Mucosa of gallbladder (tissue), 1 donor: Measurements from ENCODE around the gene COX7A2. TPM values are rescaled to one million over a fixed set of nuclear protein-coding genes. Genes with fewer than 3 reads are reported as not detected.

Experiments
- DNase-seq: peaks from one replicate; pipeline ENCODE4 v3.0.0-alpha.2; 2020; ENCODE audit warnings: low spot score
- total RNA-seq: library from RNA; stranded (reverse); gene quantifications from one replicate; pipeline ENCODE4 v1.2.1, GENCODE V29; 2021
- donor health status: DM: no; HTN: no; CAD: no.

The COX7A2 gene
- total RNA-seq, 1 donor from 2014 or later: 376 TPM

GRCh38 chr6:75268121-75268987, 24.8 kb upstream of the COX7A2 start:
- DNase-seq: no peak

DNA sequence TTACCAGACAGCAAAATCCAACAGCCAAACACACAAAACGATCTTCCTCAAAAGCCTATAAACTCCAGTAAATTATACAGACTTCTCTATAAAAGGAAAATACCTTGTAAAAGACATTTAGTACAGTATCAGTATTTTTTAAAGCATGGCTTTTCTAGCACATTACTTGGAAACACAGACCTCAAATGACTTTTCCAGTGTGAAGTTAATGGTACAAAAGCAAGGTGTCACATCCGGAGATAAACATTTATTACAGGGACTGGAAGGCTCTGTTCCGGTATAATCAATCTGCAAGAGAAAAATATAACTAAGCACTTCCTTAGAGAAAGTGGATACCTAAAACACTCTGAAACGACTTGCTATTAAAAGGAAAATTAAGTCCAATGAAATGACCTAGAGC, 23.9 kb upstream of the COX7A2 start:
- DNase-seq: no peak

DNA sequence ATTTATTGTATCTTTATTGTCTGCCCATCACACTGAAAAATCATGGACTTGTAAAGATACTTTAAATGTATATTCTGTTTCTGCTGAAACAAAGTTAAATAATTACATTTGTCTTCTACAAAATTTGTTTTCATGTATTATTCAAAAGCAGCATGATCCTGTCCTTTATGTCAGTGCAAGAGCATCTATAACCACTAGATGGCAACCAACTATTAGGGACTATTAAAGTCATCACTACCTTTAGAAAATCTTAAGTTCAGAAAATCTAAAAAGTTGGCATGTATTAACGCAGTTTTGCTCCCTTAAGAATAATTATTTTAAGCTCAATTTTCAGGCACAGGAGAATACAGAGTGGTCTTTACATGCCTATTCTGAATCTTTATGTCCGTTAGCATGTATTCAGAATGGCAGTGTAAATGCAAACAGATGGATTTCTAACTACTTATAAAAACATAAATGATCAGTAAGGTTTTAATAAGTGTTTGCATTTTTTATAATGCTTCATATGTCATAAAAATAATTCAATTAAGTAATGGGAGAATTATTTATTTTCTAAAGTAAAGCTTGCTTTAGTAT, 23.2 kb upstream of the COX7A2 start:
- DNase-seq: no peak

DNA sequence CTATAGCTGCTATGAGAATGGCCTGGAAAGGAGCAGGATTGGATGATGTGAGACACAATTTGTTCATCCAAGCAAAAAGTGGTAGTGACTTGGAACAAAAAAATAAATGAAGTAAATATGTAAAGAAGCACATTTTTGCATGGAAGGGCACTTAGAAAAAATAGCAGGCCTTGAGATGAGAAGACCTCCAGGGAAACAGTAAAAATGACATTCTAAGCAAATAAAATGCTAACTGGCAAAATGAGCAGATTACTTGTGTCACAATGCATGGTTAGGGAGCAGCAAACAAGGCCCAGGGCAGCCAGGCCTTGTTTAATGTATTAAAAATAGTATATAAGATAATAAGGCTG, 19.8 kb upstream of the COX7A2 start:
- no peak for DNase-seq

- DNase-seq: no peak
Measured at GRCh38 chr6:75262716-75263400, 19.3 kb upstream of the COX7A2 start.

DNA sequence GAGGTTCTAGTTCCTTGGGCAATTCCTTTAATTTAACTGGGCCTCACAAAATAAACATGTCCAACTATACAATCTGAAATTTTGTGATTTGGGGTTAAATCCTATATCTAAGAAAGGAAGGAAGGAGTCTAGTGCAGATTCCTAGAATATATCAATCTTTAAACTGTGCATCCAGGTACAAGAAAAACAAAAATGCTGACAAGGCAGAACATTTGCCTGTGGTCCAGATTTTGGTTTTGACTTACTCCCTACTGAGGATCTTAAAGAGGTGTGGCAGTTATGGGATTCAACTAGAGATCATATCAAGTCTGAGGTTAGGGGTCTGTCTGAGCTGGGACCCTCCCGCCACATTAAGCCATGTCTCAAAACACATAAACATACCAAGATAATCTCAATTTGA, 17.7 kb upstream of the COX7A2 start:
- DNase-seq: no peak

GRCh38 chr6:75257343-75258087, 13.9 kb upstream of the COX7A2 start:
- no peak for DNase-seq

DNA sequence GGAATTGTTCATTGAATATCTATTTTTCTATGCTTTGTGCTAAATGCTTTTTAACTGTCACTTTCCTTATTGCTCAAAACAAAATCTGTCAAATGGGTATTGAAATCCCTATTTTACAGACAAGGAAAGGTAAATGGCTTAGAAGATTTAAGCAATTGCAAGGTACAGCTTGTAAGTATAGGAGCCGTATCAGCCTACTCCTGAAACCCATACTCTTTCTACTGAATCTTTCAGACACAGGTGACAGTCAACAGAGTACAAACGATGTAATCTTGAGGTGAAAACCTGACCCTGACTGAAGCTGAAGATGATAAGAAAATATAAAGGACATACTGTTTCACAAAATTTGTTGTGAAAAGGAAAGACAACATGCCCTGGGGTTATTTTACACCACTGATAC, 7.0 kb upstream of the COX7A2 start:
- no peak for DNase-seq

DNA sequence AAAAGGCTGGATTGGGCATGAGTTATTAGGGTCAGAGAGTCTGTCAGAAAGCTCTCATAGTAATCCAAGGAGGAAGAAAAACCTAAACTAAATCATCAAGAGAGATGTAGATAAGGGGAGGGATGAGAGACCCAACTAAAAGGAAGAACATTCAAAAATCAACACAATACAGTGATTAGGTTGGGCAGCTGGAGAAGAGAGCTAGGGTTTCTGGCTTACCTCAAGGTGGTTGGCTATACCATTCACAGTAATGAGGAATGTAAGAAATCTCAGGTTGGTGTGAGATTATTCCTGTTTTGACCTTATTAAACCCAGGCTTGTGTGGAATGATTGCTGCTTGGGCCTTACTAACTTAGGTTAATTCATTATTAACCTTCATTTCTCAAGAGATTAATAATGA, 6.2 kb upstream of the COX7A2 start:
- no peak for DNase-seq

DNA sequence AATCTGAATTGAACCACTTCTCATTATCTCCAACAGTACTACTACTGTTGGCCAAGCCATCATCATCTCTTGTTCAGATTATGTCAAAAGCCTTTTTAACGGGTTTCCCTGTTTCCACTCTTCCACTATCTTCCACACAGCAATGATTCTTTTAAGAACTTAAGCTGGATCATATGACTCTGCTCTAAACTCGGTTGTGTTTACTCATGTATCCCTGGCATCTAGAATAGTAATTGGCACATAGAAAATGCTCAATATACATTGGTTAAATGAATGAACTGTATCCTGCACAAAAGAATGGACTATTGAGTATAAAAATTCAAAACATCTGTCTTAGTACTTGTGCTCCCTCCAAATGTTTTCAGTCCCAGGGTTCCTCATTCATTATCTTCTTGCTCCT, 2.8 kb upstream of the COX7A2 start:
- no peak for DNase-seq

- no peak for DNase-seq
Measured at GRCh38 chr6:75244063-75244584, 523 bp upstream of the COX7A2 start.

DNA sequence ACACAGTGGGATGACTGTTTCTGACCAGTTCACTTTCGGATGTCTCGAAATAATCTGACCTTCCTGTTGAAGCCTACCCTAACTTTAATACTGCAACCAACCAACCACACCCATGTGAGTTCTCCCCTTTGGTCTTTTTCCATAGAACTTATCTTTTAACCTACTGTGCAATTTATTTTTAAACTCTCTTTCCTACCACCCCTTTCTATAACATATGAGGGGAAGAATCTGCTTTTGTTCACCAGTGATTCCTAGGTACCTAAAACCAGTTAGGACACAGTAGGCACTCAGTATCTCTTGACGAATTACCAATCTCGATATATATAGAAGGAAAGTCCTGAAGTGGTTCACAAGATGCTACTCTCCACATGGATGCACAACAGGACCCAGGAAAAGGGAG, 7.0 kb downstream of the COX7A2 start:
- no peak for DNase-seq

GRCh38 chr6:75235271-75235670, 8.3 kb downstream of the COX7A2 start:
- DNase-seq: no peak

DNA sequence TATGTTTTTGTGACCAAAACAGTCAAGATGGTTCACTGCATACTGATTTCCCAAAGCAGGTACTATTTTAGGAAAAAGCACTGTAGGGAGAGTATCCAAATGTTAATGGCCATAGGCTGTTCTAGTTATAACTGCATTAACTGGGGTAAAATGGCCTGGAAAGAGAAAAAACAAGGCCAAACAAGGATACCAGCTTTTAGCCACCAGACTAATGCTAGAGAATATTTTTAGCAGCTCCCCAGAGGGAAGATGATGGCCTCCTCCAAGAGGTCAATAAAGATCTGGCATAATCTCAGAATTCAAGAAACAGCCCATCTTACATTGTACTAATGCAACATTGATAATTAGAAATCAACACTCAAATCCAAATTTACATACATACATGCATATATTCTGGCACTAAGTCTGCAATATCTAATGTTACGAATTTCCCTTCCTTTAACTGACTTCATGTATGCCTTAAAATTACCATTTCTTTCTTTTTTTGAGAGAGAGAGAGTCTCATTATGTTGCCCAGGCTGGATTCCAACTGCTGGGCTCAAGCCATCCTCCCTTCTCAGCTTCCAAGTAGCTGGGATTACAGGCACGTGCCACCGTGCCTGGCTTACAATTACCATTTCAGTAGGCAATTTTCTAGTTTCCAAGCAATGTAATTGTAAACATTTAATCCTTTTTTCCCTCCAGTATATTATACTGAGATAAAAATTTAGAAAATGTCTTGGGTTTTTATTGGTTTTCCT, 9.3 kb downstream of the COX7A2 start:
- DNase-seq: no peak

DNA sequence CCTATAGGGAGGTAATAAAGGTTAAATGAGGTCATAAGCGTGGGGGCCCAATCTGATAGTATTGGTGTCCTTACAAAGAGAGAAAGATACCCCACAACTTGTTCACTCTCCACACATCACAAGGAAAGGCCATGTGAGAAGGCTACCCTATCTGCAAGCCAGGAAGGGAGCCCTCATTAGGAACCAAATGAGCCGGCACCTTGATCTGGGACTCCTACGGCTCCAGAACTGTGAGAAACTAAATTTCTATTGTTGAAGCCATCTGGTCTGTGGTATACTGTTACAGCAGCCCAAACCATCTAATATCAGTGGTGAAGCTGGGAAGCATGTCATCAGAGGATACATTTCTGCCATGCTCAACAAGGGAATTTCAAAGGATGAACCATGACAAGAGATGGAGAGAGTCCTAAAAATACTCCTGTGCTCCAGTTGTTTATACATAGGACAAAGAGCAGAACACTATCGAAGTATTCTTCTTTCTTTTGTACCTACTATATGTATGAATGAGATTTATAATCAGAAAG, 10.4 kb downstream of the COX7A2 start:
- DNase-seq: no peak

DNA sequence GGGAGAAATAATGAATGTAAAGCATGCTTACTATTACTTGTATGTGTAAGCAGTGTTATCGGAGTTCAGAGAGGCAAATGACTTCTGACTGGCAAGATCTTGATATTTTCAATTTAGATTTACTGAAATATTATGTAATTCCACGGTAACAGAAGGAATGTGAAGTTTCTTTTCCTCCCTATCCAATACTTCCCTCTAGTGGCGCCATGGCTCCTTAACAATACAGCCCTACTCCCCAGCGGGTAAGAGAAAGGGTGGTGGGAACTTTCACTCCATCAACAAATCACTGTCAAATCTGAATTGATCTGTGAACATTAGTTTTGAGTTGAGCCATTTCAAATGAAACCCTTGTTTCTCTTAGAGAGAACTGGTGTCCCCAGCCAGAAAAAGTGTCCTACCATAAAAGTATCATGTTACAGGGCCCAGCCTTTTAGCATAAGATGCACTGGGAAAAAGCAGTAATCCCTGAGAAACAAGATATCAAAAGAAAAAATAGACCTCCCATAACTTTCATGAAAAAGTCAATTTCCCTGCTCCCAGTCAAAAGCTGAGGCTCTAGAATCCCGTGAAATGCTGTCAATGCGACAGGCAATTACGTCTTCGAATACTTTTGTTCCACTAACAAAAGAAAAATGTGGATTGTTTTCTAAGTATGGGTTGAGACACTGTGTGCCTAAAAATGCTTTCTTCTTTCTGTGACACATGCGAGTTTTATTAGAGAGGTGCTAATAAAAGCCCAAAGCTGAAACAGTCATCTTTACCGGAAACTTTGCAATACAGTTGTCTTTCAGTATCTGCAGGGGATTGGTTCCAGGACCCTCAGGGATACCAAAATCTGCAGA, 12.9 kb downstream of the COX7A2 start:
- no peak for DNase-seq

GRCh38 chr6:75224303-75224926, 19.2 kb downstream of the COX7A2 start:
- DNase-seq: no peak

DNA sequence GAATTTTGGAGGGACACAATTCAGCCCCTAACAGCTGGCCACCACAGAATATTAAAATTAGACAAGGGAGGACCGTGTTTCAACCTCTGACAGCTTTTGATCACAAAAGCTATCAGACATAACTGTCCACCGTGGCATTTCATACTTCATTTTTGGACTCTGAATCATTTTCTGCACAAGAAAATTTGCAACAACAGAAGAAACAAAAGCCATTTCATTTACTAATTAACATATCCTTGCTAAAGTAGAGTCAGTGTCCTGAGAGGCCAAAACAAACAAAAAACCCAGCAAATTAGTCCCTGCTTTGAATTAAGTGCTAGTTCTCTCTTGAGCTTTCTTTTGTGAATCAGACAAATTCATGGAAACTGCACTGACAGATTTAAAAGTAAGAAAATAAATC, 20.2 kb downstream of the COX7A2 start:
- no peak for DNase-seq

GRCh38 chr6:75222261-75222660, 21.3 kb downstream of the COX7A2 start:
- no peak for DNase-seq

DNA sequence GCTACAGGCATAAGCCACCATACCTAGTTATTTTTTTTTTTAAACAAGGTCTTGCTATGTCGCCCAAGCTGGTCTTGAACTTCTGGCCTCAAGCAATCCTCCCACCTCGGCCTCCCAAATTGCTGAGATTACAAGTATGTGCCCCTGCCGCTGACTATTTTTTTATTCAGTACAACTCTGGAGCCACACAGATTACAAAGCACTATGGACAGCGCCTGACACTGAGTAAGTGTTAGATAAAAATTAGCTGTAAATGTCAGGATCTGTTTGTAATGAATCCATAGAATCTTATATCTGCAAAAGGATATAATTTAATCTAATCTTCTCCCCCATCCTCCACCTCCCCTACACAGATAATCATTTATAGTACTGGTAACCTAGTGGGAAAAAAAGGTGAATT, 22.5 kb downstream of the COX7A2 start:
- no peak for DNase-seq
